Raji (cell line): Measurements from ENCODE around the gene CDYL2.

Experiments
- POLR2A ChIP-seq: IDR thresholded peaks from 2 replicates; pipeline ENCODE4 v1.6.1; 2011; ENCODE audit warnings: low read depth, low read length, control low read depth; ENCODE audit not compliant: insufficient read depth

Gene CDYL2

GRCh38 chr16:80556481-80556880 is 247.9 kb downstream of the CDYL2 start:
- TF ChIP-seq POLR2A = no peak

GRCh38 chr16:80554033-80554432 is 250.4 kb downstream of the CDYL2 start:
- no peak for TF ChIP-seq POLR2A

- TF ChIP-seq POLR2A = no peak
Observed at GRCh38 chr16:80552277-80552676, 252.1 kb downstream of the CDYL2 start.
